HG03280 (cell line): ENCODE measurements around the gene GASK1A.

Source experiments
- ATAC-seq: cut with Tn5 transposase; IDR thresholded peaks from one replicate; pipeline ENCODE4 v1.9.1; 2021; ENCODE audit warnings: mild to moderate bottlenecking, moderate library complexity; ENCODE audit not compliant: unreplicated experiment

The GASK1A gene

DNA sequence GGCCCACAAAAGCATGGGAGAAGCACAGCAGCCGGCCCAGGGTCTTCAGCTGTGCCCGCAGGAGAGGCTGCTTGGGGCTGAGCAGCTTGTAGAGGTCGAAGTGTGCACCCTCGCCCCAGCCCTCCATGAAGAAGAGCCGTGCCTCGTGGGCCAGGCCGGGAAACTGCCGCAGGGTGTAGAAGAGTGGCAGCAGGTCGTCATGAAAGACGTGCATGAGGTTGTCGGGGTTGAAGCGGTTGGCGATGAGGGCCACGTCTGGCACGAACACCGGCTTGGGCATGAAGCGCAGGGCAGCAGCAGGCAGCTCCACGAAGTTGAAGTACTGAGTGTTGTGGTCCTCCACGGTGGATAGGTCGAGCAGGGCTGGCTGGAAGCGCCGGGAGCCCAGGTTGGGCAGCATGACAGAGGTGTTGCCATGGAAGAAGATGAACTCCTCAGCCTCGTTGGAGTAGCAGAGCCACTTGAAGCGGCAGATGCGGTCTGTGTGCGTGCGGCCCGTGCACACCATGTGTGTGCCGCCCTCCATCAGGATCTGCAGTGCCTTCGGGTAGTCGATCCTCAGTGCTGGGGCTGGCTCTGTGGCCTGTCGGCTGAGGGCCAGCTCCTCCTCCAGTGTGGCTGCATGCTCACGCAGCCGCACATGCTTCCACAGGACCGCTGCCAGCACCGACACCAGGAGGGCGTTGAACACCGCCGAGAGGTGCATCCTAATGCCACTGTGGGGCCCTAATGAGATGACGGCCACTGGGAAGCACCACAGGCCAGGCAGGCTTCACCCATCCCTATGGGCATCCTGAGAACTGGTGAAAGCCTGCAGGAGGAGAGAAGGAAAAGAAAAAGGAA is 101.8 kb downstream of the GASK1A start:
- no peak for ATAC-seq

- ATAC-seq = no peak
Observed at GRCh38 chr3:43081796-43082195, 102.7 kb downstream of the GASK1A start.

DNA sequence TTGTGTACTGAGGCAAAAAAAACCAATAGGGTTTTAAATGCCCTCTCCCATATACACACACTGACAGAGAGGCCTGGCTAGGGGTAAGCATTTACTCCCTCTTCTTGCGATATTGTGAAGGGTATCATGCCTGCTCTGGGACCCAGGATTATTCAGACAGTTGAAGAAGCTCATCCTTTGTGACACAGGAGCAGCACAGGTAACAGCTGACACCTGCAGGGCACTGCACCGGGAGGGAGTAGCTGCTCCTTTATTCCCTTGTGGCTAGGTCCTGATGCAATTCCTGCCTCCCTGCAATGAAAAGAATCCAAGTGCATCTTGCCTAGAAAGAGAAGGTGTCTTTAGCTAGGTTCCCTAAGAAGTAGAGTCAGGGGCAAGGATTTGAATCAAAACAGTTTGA is 103.3 kb downstream of the GASK1A start:
- no peak for ATAC-seq

DNA sequence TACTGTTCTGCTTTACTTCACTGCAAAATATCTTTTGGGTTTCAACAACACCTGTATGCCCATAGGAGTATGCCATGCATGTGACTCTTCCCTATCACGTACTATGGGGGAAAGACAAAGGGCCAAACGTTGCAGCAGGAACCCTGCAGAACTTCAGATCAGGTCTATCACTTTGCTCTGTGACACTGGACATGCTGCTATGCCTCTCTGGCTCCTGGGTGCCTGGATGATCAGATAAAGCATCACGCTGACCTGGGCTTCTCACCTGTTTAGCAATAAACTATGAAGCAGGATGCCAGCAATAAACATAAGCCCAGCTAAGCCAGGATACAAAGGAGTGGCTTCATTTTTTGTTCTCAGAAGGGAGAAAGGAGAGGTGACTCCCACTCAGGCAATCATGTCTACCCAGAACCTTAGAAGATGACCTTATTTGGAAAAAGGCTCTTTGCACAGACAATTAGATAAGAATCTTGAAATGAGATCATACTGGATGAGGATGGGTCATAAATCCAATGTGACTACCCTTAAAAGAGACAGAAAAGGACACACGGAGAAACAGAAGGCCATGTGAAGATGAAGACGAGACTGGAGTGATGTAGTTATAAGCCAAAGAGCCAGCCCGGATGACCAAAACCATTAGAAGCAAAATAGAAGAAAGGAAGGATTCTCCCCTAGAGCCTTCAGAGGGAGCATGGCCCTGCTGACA is 107.5 kb downstream of the GASK1A start:
- ATAC-seq = no peak

DNA sequence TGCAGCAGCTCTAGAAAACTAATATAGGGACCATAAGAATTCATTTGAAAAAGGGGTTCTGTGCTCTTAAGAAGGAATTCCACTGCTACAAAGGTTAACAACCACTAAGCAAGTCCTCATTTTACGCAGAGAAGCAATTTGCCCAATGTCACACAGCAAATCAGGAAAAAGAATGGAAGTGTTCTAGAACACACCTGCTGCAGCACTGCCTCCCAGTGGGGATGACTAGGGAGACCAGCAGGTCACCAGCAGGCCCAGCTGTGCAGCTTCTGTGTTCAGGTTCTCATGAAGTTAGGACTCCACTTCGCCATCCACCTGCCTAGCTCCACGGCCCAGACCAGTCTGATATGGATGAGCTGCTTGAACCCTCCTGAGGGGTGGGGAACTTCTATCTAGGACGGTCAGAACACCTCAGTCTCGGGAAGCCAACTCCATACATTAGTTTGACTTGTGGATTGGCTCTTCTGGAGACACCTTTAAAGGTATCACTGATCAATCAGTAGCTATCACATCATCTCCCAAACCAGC is 108.2 kb downstream of the GASK1A start:
- no peak for ATAC-seq

DNA sequence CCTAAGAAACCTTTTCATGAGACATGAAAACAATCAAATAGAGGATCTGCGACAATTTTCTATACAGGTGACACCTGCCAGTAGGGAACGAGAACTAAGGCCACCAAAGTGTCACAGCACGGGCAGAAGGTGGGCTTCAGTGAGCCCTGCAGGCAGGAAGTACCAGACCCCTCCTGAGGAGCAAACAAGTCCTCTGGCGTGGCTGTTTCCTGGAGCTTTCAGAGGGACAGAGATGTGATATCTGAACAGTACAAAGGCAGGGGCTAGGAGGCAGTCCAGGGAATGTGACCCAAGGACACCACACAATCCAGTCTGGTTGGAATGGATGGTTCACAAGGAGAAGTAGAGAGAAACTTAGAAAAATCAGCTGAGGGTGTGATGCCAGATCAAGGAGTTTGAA is 110.0 kb downstream of the GASK1A start:
- no peak for ATAC-seq

DNA sequence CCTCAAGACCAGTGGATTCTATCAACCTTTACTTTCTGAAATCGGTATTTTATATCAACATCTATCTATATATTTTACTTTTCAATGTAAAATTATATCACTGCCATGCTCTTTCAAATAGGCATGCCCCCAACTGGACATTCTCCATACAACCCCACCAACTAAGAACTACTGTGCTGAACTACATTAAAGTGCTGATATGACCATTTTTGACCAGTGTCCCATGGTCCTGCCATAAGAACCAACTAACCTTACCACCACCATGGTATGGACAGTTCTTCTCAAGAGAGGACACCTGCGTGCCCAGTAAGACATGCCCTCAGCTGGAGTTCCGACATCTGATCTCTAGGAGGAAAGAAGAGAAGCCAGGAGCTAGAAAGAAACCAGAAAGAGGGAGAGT is 111.1 kb downstream of the GASK1A start:
- ATAC-seq = no peak

GRCh38 chr3:43091481-43091880 is 112.4 kb downstream of the GASK1A start:
- ATAC-seq = no peak

GRCh38 chr3:43093006-43093405 is 113.9 kb downstream of the GASK1A start:
- no peak for ATAC-seq

DNA sequence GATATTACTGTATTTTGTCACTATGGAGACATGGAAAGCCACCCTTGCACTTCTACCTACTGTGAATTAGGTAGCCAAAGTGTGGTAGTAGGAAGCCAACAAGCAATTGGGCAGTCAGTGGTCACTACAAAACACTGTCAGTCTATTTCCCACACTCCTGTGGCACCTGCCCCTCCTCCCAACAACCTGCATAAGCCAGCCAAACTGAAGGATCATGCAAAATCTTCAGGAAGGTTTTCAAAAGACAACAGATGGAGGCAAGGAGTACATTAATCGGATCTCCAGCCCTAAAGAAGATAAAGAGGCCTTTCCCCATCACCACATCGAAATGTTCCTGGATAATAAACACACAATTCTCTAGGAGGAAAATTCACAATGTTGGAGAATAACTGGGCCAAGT is 114.9 kb downstream of the GASK1A start:
- ATAC-seq = no peak

- no peak for ATAC-seq
Observed at GRCh38 chr3:43094381-43094780, 115.3 kb downstream of the GASK1A start.

GRCh38 chr3:43094851-43095250 is 115.7 kb downstream of the GASK1A start:
- no peak for ATAC-seq

GRCh38 chr3:43095370-43095769 is 116.3 kb downstream of the GASK1A start:
- ATAC-seq = no peak

GRCh38 chr3:43096761-43097160 is 117.7 kb downstream of the GASK1A start:
- ATAC-seq = no peak

- ATAC-seq = no peak
Observed at GRCh38 chr3:43097400-43098080, 118.4 kb downstream of the GASK1A start.

GRCh38 chr3:43098761-43099160 is 119.7 kb downstream of the GASK1A start:
- ATAC-seq = no peak

GRCh38 chr3:43102773-43103480 is 123.8 kb downstream of the GASK1A start:
- ATAC-seq = no peak

GRCh38 chr3:43104039-43104438 is 124.9 kb downstream of the GASK1A start:
- ATAC-seq = no peak

- ATAC-seq = no peak
Observed at GRCh38 chr3:43104660-43105595, 125.8 kb downstream of the GASK1A start.
